ENCODE measurements around the gene EYA2.

- no peak for TF ChIP-seq POLR2A (IDR thresholded peaks at IDR 0.05)
- TF ChIP-seq CTCF (IDR thresholded peaks at IDR 0.05), result no peak
These were observed 40.7 kb upstream of the EYA2 start for GRCh38 chr20:46853926-46854325.

Data from heart left ventricle (tissue), 13 donors.